K562 (cell line): ENCODE results near the gene SFMBT2. TPM values are rescaled to one million over a fixed set of nuclear protein-coding genes. Genes with fewer than 3 reads are reported as not detected.

Experiments
- ATAC-seq: fragments of 200-7000 bp; cut with Tn5 transposase; 3 replicates; pipeline ENCODE4 v1.9.1; 2020; ENCODE audit warnings: moderate library complexity
- BruUV-seq: library from RNA; stranded (reverse); fragments of 400-500 nt; replicated peaks from 2 replicates; lab custom pipeline; 2021; lab: Mats Ljungman, UMichigan
- CTCF ChIA-PET: fragments of 300-600 bp; formaldehyde crosslinking; extraction: SDS; loops from one replicate; lab custom pipeline; 2021; ENCODE audit warnings: low intra/inter-chr PET ratio; lab: Yijun Ruan, JAX
- POLR2A ChIA-PET: fragments of 300-600, 350-650 bp; sonication (Branson Sonifier 250); formaldehyde crosslinking; extraction: SDS; loops from one replicate; lab custom pipeline; 2021; ENCODE audit warnings: antibody characterized with exemption, inconsistent platforms; lab: Yijun Ruan, JAX
- DNase-seq, 4 experiments: peaks; one replicate each; pipeline versions ENCODE4 v3.0.0 to v3.0.0-alpha.2; 2011 to 2018; ENCODE audit warnings: low spot score in 3 of 4, mixed read lengths in 3 of 4; ENCODE audit errors: extremely low read depth in 1 of 4
- FAIRE-seq: peaks from 2 replicates; lab custom pipeline; 2011; peaks lifted over from hg19 to GRCh38; lab: Jason Lieb, UNC
- H2AFZ ChIP-seq: 2 replicates; pipeline ENCODE4 v1.6.0; 2011; ENCODE audit warnings: low read depth, low read length, control low read depth, inconsistent platforms
- H3K27ac ChIP-seq: fragments of 200-600 bp; 3 replicates; pipeline ENCODE4 v1.8.0; 2011; ENCODE audit warnings: low read depth, mild to moderate bottlenecking, control low read depth, inconsistent platforms, low read length, moderate library complexity, mixed read lengths; ENCODE audit errors: extremely low read depth
- H3K27me3 ChIP-seq, 2 experiments: fragments of 300-600 bp in 1 of 2; 2 replicates in 1 of 2; 3 replicates in 1 of 2; pipeline versions ENCODE4 v1.6.0 to v1.8.0; 2011; ENCODE audit warnings: inconsistent platforms in 2 of 2, low read length in 2 of 2, mild to moderate bottlenecking in 1 of 2, mixed read lengths in 1 of 2, moderate library complexity in 1 of 2; ENCODE audit not compliant: control insufficient read depth in 2 of 2, insufficient read depth in 2 of 2
- H3K36me3 ChIP-seq: fragments of 300-600 bp; 3 replicates; pipeline ENCODE4 v1.8.0; 2011; ENCODE audit warnings: mild to moderate bottlenecking, low read length, inconsistent platforms; ENCODE audit not compliant: control insufficient read depth, insufficient read depth
- H3K4me1 ChIP-seq, 2 experiments: fragments of 200-600 bp in 1 of 2; replicated peaks in 1 of 2; 2 replicates in 1 of 2; 3 replicates in 1 of 2; pipeline versions ENCODE4 v1.5.1 to v1.8.0; 2011; ENCODE audit warnings: inconsistent platforms in 2 of 2, low read length in 2 of 2, mild to moderate bottlenecking in 1 of 2, mixed read lengths in 1 of 2, moderate library complexity in 1 of 2; ENCODE audit not compliant: control insufficient read depth in 2 of 2, insufficient read depth in 2 of 2
- H3K4me2 ChIP-seq: 2 replicates; pipeline ENCODE4 v1.6.1; 2011; ENCODE audit warnings: low read length, control low read depth, inconsistent platforms, mixed read lengths; ENCODE audit not compliant: insufficient read depth
- H3K4me3 ChIP-seq: fragments of 200-600 bp; sonication (generic), shearing (Covaris generic); 2 replicates; pipeline ENCODE4 v1.5.1; 2016; ENCODE audit warnings: control low read depth, inconsistent platforms
- H3K79me2 ChIP-seq: fragments of 200-600 bp; 3 replicates; pipeline ENCODE4 v1.8.0; 2011; ENCODE audit warnings: low read length, inconsistent platforms; ENCODE audit not compliant: control insufficient read depth, insufficient read depth
- H3K9ac ChIP-seq, 2 experiments: 2 replicates each; pipeline versions ENCODE4 v1.6.0 to v1.6.1; 2011; ENCODE audit warnings: low read depth in 2 of 2, low read length in 2 of 2, control low read depth in 1 of 2, inconsistent platforms in 1 of 2, mild to moderate bottlenecking in 1 of 2, mixed read lengths in 1 of 2; ENCODE audit not compliant: insufficient read depth in 1 of 2
- H3K9me1 ChIP-seq: one replicate; pipeline ENCODE4 v1.6.0; 2011; ENCODE audit warnings: inconsistent platforms, mild to moderate bottlenecking, low read length, moderate library complexity; ENCODE audit not compliant: control insufficient read depth, insufficient read depth
- H3K9me3 ChIP-seq: replicated peaks from 2 replicates; pipeline ENCODE4 v1.5.1; 2011; ENCODE audit warnings: low read depth, low read length, inconsistent platforms; ENCODE audit not compliant: control insufficient read depth, insufficient read depth
- H4K20me1 ChIP-seq: replicated peaks from 2 replicates; pipeline ENCODE4 v1.6.1; 2011; ENCODE audit warnings: low read length, inconsistent platforms, mixed read lengths; ENCODE audit not compliant: control insufficient read depth, insufficient read depth
- ATF7 ChIP-seq: fragments of 450-650 bp; IDR thresholded peaks from 2 replicates; pipeline ENCODE4 v1.7.1; 2014; ENCODE audit warnings: mild to moderate bottlenecking, moderate library complexity
- BRD9 ChIP-seq: fragments of 450-650 bp; IDR thresholded peaks from 2 replicates; pipeline ENCODE4 v1.6.1; 2018; ENCODE audit warnings: low read depth; ENCODE audit not compliant: partially characterized antibody
- ELF4 ChIP-seq: fragments of 450-650 bp; formaldehyde crosslinking; IDR thresholded peaks from 2 replicates; pipeline ENCODE4 v1.4.0; 2022; ENCODE audit warnings: missing genetic modification characterization
- ETV5 ChIP-seq: sonication (generic); formaldehyde crosslinking; IDR thresholded peaks from 2 replicates; pipeline ENCODE4 v1.4.0; 2020; ENCODE audit warnings: low read depth, mild to moderate bottlenecking, missing genetic modification reagents
- HNRNPUL1 ChIP-seq: fragments of 200-400 bp; formaldehyde crosslinking; IDR thresholded peaks from 2 replicates; pipeline ENCODE4 v1.6.1; 2017; ENCODE audit warnings: low read length
- KDM5B ChIP-seq: fragments of 200-600 bp; sonication (generic); IDR thresholded peaks from 2 replicates; pipeline ENCODE4 v1.6.1; 2012; ENCODE audit warnings: low read depth, mild to moderate bottlenecking, moderate library complexity, low read length, control low read depth, inconsistent platforms; ENCODE audit not compliant: insufficient replicate concordance
- ZNF3 ChIP-seq: fragments of 250-450 bp; sonication (Bioruptor Pico); IDR thresholded peaks from 2 replicates; pipeline ENCODE4 v1.5.0; 2021; ENCODE audit warnings: mild to moderate bottlenecking, moderate library complexity
- ZNF316 ChIP-seq: fragments of 450-650 bp; IDR thresholded peaks from 2 replicates; pipeline ENCODE4 v1.6.1; 2016
- WGBS: fragments of 100-300 bp; shearing (Covaris generic); methylation state at CpG from one replicate; pipeline ENCODE4 v1.1.6; 2016; ENCODE audit warnings: low coverage, mixed read lengths; ENCODE audit not compliant: insufficient coverage; ENCODE audit errors: missing lambda C conversion rate; 5-methylcytosine and 5-hydroxymethylcytosine counted together
- in situ Hi-C: fragments of 300-500 bp; cut with MboI; formaldehyde crosslinking; loops from 4 replicates; pipeline ENCODE4 v1.15.0; 2018; ENCODE audit warnings: inconsistent platforms, mixed read lengths
- intact Hi-C: fragments of 100-400 bp; cut with micrococcal nuclease; formaldehyde crosslinking; loops from 2 replicates; pipeline ENCODE4 v1.14.2; 2022
- polyA plus RNA-seq, 8 experiments: library from polyadenylated mRNA; depleted of rRNA in 4 of 8; stranded (reverse) in 5 of 8; unstranded in 3 of 8; fragments of >200 nt; fragmentation: Nextera tagmentation in 2 of 8; fragmentation: Illumina TruSeq in 1 of 8; extraction: Ambion mirVana in 2 of 8; extraction: Trizol in 1 of 8; gene quantifications; 2 replicates each; pipeline versions ENCODE4 v1.2.1 to v1.2.3, GENCODE V29; 2011 to 2014; ENCODE audit warnings: inconsistent platforms in 1 of 8, missing spikeins in 1 of 8
- total RNA-seq, 7 experiments: library from RNA; depleted of rRNA in 6 of 7; stranded (reverse); fragments of >200 nt in 6 of 7; fragmentation: Illumina TruSeq in 2 of 7; extraction: Trizol in 2 of 7; gene quantifications; 2 replicates each; pipeline versions ENCODE4 v1.2.1 to v1.2.3, GENCODE V29; 2011 to 2021; ENCODE audit warnings: low replicate concordance in 1 of 7
- TF ChIP-seq, protein P1 (sequence below): sonication (generic); formaldehyde crosslinking; IDR thresholded peaks from 2 replicates; pipeline ENCODE4 v1.8.1; 2023; ENCODE audit warnings: mild to moderate bottlenecking, missing genetic modification reagents
- TF ChIP-seq, protein P2 (sequence below): fragments of 450-650 bp; conservative IDR thresholded peaks from 2 replicates; pipeline ENCODE4 v1.6.1; 2016; ENCODE audit warnings: missing genetic modification characterization, low read depth, mild to moderate bottlenecking, control low read depth, missing compliant biosample characterization

SFMBT2 gene
- total and polyA plus RNA-seq, 9 of the 15 experiments (the other 6 are each of a cell fraction or from before 2014, with no cell fraction given): 1.2 to 13.6 (median 7.6) TPM

DNA sequence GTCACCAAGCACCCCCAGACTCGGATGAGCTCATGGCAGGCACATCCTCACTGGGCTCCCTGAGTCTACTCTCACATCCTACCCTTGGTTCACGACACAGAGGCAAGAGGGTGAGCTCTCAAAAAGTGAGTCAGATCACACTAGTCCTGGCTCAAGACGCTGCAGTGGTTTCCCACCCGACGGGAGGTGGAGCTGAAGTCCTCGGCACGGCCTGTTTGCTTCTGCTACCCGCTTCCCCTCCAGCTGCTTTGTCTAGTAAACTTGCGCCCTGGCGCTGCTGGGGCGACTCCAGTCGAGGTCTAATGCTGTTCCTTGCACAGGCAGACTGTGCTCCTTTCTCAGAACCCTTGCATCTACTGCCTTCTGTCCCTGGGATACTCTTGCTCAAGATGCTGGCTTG is 13.5 kb upstream of the SFMBT2 start:
- 0% methylated on average over 9 of the region's 12 CpGs for WGBS
- intact Hi-C loops: loop anchor here (5.0 kb wide), 1 partner anchor 1002 kb away; no protein-coding TSS in a partner anchor
- no peaks in the 10 kb centered on the region for H3K36me3 ChIP-seq
- no peaks in the 10 kb centered on the region for H3K4me1 ChIP-seq
- ChIA-PET CTCF (no interaction called here), POLR2A (interaction anchor here (0.6 kb wide), 1 partner anchor 251 kb away, joined by 3 read pairs; no protein-coding TSS in a partner anchor)
- no peaks in the 10 kb centered on the region for H3K9me3 ChIP-seq
- no TSS peak for BruUV-seq
- no peak overlapping the region for H3K4me3 ChIP-seq
- DNase-seq: no peak
- FAIRE-seq: no peak
- no peaks in the 10 kb centered on the region for H3K79me2 ChIP-seq
- peak; percentile 70 for ATAC-seq
- no peak overlapping the region for H3K27ac ChIP-seq
- no peaks in the 10 kb centered on the region for H4K20me1 ChIP-seq
- H3K27me3 ChIP-seq: peaks cover 23 to 25% of the 10 kb centered on the region in 2 experiments
- in situ Hi-C loops: loop anchor here (5.0 to 25.0 kb wide), 2 partner anchors 512 to 737 kb away; no protein-coding TSS in a partner anchor
- no peaks in the 10 kb centered on the region for H3K9me1 ChIP-seq
- peak overlapping the region; percentile 21; the same call in 1 of the 2 replicates for H3K4me2 ChIP-seq
- no peak overlapping the region for H2AFZ ChIP-seq
- H3K9ac ChIP-seq: no peak overlapping the region
- TF ChIP-seq BRD9 (no peak), ETV5 (CRISPR knock-in tag) (no peak), KDM5B (no peak), ATF7 (no peak), ZNF3 (CRISPR knock-in tag) (no peak), ELF4 (CRISPR knock-in tag) (no peak), HNRNPUL1 (no peak), ZNF316 (no peak)
- TF ChIP-seq, protein P1, sequence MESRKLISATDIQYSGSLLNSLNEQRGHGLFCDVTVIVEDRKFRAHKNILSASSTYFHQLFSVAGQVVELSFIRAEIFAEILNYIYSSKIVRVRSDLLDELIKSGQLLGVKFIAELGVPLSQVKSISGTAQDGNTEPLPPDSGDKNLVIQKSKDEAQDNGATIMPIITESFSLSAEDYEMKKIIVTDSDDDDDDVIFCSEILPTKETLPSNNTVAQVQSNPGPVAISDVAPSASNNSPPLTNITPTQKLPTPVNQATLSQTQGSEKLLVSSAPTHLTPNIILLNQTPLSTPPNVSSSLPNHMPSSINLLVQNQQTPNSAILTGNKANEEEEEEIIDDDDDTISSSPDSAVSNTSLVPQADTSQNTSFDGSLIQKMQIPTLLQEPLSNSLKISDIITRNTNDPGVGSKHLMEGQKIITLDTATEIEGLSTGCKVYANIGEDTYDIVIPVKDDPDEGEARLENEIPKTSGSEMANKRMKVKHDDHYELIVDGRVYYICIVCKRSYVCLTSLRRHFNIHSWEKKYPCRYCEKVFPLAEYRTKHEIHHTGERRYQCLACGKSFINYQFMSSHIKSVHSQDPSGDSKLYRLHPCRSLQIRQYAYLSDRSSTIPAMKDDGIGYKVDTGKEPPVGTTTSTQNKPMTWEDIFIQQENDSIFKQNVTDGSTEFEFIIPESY (CRISPR knock-in tag): no peak
- TF ChIP-seq, protein P2, sequence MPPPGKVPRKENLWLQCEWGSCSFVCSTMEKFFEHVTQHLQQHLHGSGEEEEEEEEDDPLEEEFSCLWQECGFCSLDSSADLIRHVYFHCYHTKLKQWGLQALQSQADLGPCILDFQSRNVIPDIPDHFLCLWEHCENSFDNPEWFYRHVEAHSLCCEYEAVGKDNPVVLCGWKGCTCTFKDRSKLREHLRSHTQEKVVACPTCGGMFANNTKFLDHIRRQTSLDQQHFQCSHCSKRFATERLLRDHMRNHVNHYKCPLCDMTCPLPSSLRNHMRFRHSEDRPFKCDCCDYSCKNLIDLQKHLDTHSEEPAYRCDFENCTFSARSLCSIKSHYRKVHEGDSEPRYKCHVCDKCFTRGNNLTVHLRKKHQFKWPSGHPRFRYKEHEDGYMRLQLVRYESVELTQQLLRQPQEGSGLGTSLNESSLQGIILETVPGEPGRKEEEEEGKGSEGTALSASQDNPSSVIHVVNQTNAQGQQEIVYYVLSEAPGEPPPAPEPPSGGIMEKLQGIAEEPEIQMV (tag): no peak
